Measurements from ENCODE around the gene CDYL.

CDYL gene

GRCh38 chr6:4819706-4820283, 43.6 kb downstream of the CDYL start:
- no peak overlapping the region for H3K4me2 ChIP-seq (ENCODE audit: low read depth, low read length, poor library complexity, severe bottlenecking)
- no peak overlapping the region for H3K27ac ChIP-seq (ENCODE audit: low read depth, low read length)
- no peak overlapping the region for H2AFZ ChIP-seq (ENCODE audit: low read depth, low read length, severe bottlenecking)
- no peaks in the 10 kb centered on the region for H3K9me3 ChIP-seq (ENCODE audit: insufficient read depth, low read length)
- no peak overlapping the region for H3K4me3 ChIP-seq (ENCODE audit: insufficient read depth, low read length, poor library complexity, severe bottlenecking)
- H3K27me3 ChIP-seq (ENCODE audit: low read length), result no peaks in the 10 kb centered on the region
- TF ChIP-seq CTCF (IDR thresholded peaks at IDR 0.05; ENCODE audit: insufficient read depth, low read length, poor library complexity, severe bottlenecking) (no peak), EZH2phosphoT487 (conservative IDR thresholded peaks at IDR 0.05; ENCODE audit: low read length) (no peak)
- H3K79me2 ChIP-seq (ENCODE audit: insufficient read depth, low read length), result peaks cover 51% of the 10 kb centered on the region
- H3F3A ChIP-seq (ENCODE audit: insufficient read depth), result no peaks in the 10 kb centered on the region
- H4K20me1 ChIP-seq (ENCODE audit: low read depth, low read length), result peaks cover 49% of the 10 kb centered on the region
- H3K36me3 ChIP-seq (ENCODE audit: low read length), result no peaks in the 10 kb centered on the region
- no peaks in the 10 kb centered on the region for H3K9me2 ChIP-seq (replicated peaks; ENCODE audit: insufficient read depth, low read length)
- no peak overlapping the region for H3K9ac ChIP-seq (ENCODE audit: low read length)

- Histone ChIP-seq H3K9me2 (replicated peaks; ENCODE audit: insufficient read depth, low read length) (no peaks in the 10 kb centered on the region), H3K36me3 (ENCODE audit: low read length) (no peaks in the 10 kb centered on the region), H3K27ac (ENCODE audit: low read depth, low read length) (no peak overlapping the region), H2AFZ (ENCODE audit: low read depth, low read length, severe bottlenecking) (no peak overlapping the region), H3K9ac (ENCODE audit: low read length) (no peak overlapping the region), H3K4me3 (ENCODE audit: insufficient read depth, low read length, poor library complexity, severe bottlenecking) (no peak overlapping the region), H3F3A (ENCODE audit: insufficient read depth) (no peaks in the 10 kb centered on the region), H4K20me1 (ENCODE audit: low read depth, low read length) (peaks cover 47% of the 10 kb centered on the region), H3K27me3 (ENCODE audit: low read length) (no peaks in the 10 kb centered on the region), H3K4me2 (ENCODE audit: low read depth, low read length, poor library complexity, severe bottlenecking) (no peak overlapping the region), H3K79me2 (ENCODE audit: insufficient read depth, low read length) (peaks cover 49% of the 10 kb centered on the region), H3K9me3 (ENCODE audit: insufficient read depth, low read length) (no peaks in the 10 kb centered on the region)
- no peak for TF ChIP-seq CTCF (IDR thresholded peaks at IDR 0.05; ENCODE audit: insufficient read depth, low read length, poor library complexity, severe bottlenecking)
- no peak for TF ChIP-seq EZH2phosphoT487 (conservative IDR thresholded peaks at IDR 0.05; ENCODE audit: low read length)
Measured at GRCh38 chr6:4820704-4821276, 44.6 kb downstream of the CDYL start.

- Histone ChIP-seq H2AFZ (ENCODE audit: low read depth, low read length, severe bottlenecking) (no peak overlapping the region), H3K27ac (ENCODE audit: low read depth, low read length) (no peak overlapping the region), H3K9me2 (replicated peaks; ENCODE audit: insufficient read depth, low read length) (no peaks in the 10 kb centered on the region), H3K36me3 (ENCODE audit: low read length) (no peaks in the 10 kb centered on the region), H4K20me1 (ENCODE audit: low read depth, low read length) (peaks cover 57% of the 10 kb centered on the region), H3F3A (ENCODE audit: insufficient read depth) (0 out of 2 replicates have a peak, but pooled peaks cover 5% of the 10 kb centered on the region), H3K9me3 (ENCODE audit: insufficient read depth, low read length) (no peaks in the 10 kb centered on the region), H3K4me3 (ENCODE audit: insufficient read depth, low read length, poor library complexity, severe bottlenecking) (no peak overlapping the region), H3K79me2 (ENCODE audit: insufficient read depth, low read length) (peaks cover 50% of the 10 kb centered on the region), H3K4me2 (ENCODE audit: low read depth, low read length, poor library complexity, severe bottlenecking) (no peak overlapping the region), H3K27me3 (ENCODE audit: low read length) (no peaks in the 10 kb centered on the region), H3K9ac (ENCODE audit: low read length) (no peak overlapping the region)
- TF ChIP-seq EZH2phosphoT487 (conservative IDR thresholded peaks at IDR 0.05; ENCODE audit: low read length) (no peak), CTCF (IDR thresholded peaks at IDR 0.05; ENCODE audit: insufficient read depth, low read length, poor library complexity, severe bottlenecking) (no peak)
Measured at GRCh38 chr6:4822476-4822875, 46.3 kb downstream of the CDYL start.

All from SU-DHL-6 (cell line).